HG02763 (cell line): ENCODE data around the gene MFNG.

ENCODE experiments used
- ATAC-seq: cut with Tn5 transposase; IDR thresholded peaks from one replicate; pipeline ENCODE4 v1.9.1; 2021; ENCODE audit warnings: mild to moderate bottlenecking, moderate library complexity; ENCODE audit not compliant: unreplicated experiment

The MFNG gene

GRCh38 chr22:37497062-37497599 is 10.9 kb upstream of the MFNG start:
- no peak for ATAC-seq

GRCh38 chr22:37496651-37497050 is 10.5 kb upstream of the MFNG start:
- ATAC-seq: no peak

DNA sequence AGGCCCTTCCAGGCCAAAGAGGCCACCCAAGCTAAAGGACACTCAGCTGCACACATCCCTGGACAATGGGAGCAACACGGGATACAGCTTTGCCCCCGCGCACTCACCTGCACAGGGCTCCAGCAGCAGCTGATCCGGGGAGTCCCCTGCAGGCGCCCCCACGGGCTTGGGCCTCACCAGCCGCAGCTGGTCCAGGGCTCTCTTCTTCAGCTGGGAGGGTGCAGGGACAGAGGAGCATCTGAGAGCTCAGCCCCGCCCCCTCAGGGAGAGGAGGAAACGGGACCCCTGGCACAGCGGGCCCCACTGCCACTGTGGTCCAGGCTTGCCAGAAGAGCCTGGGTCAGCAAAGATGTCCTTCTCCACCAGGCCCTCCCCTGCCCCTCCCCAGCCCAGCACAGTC is 7.8 kb upstream of the MFNG start:
- ATAC-seq: no peak

- no peak for ATAC-seq
Observed at GRCh38 chr22:37492428-37493344, 6.5 kb upstream of the MFNG start.

GRCh38 chr22:37491559-37492427 is 5.6 kb upstream of the MFNG start:
- no peak for ATAC-seq

GRCh38 chr22:37491106-37491505 is 4.9 kb upstream of the MFNG start:
- no peak for ATAC-seq

- no peak for ATAC-seq
Observed at GRCh38 chr22:37489983-37490382, 3.8 kb upstream of the MFNG start.

DNA sequence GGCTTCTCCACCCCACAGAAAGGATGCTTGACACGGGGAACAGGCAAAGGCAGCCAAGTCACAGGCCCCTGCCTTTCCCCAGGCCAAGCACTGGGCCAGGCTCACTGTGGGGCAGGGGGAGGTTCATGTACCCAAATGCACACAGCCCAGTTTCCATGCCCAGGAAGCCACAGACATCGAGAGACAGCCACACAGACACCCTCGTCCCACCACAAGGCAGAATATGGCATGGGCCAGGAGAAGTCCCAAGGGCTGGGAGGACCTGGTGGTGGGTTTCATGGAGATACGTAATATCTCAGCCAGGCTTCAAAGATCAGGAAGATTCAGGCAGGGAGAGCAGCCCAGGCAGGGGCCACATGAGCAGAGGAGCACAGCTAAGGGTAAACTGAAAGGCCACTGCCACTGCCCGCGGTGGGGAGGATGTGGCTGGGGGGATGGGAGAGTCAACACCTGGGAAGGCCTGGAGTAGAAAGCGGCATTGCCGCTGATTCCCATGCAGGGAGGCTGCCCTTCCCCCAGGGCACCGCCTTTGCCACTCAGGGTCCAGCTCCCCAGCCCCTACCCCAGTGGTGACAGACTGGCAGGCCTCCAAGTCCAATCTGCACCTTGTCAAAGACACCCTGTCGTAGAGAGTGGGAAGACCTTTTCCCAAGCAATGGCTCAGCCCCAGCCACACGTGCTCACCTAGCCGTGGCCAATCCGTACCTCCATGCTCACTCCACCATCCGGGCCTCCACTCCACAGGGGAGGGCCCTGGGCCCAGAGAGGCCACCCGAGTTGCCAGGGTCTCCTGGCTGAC is 2.4 kb upstream of the MFNG start:
- ATAC-seq: no peak

- no peak for ATAC-seq
Observed at GRCh38 chr22:37487571-37487970, 1.4 kb upstream of the MFNG start.

DNA sequence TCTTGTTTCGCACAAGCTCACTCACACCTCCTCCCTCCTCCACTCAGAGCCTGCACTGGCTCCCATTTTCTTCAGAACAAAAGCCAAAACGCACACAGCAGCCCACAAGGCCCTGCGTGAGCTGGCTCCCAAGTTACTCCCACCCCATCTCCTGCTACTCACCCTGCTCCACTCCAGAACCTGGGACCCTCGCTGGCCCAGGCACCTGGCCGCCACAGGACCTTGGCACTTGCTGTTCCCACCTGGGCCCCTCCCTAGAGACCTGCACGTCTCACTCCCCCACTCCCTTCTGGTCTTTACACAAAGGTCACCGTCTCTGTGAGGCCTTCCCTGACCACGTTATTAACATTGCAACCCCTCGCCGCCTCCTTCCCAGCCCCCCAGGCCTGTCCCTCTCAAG is 945 bp upstream of the MFNG start:
- no peak for ATAC-seq

- ATAC-seq: peak; percentile 15
Observed at GRCh38 chr22:37485395-37486223, 575 bp downstream of the MFNG start.

DNA sequence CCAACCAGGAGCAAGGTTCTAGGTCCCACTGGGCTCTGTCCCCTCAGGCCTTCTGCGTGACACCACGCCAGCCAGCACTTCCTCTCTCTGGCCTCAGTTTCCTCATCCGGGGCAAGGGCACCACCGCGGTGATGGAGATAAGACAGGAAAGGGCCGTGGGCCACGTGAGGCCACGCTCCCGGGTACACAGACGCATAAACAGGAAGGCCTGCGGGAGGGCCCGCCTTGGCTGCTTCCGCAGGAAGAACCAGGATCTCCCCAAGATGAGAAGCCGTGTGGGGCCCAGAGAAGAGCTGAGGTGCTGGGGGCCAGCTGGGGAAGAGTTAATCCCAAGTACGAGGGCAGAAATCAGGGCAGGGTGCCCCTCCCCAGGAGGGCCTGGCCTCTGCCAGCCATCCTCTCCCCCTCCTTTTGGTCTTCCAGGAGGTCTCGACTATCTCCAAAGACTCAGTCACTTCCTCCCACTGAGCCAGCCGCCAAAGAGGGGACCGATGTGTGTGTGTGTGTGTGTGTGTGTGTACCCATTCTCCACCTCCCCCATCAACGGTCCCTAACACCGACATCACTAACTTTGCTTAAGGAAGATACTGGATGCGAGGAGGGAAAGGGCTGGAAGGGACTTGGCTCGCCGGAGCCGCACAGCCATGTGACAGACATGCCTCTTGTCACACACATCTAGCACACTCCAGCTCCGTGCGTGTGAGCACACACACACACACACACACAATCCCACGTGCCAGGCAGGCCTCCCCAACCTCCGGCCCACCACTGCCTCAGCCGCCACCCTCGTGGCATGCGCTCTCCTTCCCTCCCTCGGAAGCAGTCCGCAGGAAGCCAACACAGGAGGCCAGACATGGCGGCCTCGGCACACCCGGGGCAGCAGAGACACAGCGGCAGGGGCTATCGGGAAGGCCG is 1.4 kb downstream of the MFNG start:
- ATAC-seq: peak; percentile 35

GRCh38 chr22:37483050-37483449 is 3.1 kb downstream of the MFNG start:
- no peak for ATAC-seq

- ATAC-seq: no peak
Observed at GRCh38 chr22:37482244-37482643, 3.9 kb downstream of the MFNG start.

DNA sequence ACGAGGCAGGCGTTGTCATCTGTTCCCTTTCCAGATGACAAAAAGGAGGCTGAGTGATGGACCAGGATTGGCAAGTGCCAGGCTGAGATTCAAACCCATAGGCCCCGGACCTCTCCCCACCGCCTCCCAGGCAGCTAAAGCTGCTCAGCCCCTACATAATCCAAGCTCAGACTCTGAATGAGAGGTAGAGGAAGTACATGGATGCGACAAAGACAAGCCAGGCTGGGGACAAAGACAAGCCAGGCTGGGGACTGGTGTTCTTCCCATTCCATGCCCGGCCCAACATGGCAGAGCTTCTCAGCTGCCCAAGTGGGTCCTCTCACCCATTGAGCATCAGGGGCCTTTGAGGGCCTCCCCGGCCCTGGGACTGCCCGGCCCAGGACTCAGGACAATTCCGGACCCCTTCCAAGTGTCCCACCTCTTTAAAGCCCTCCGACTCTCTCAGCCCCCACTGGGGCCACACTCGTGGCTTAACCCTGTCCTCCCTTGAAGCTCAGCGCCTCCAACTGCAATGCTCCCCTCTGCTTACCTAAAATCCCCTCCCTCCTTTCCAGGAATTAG is 4.8 kb downstream of the MFNG start:
- ATAC-seq: no peak

DNA sequence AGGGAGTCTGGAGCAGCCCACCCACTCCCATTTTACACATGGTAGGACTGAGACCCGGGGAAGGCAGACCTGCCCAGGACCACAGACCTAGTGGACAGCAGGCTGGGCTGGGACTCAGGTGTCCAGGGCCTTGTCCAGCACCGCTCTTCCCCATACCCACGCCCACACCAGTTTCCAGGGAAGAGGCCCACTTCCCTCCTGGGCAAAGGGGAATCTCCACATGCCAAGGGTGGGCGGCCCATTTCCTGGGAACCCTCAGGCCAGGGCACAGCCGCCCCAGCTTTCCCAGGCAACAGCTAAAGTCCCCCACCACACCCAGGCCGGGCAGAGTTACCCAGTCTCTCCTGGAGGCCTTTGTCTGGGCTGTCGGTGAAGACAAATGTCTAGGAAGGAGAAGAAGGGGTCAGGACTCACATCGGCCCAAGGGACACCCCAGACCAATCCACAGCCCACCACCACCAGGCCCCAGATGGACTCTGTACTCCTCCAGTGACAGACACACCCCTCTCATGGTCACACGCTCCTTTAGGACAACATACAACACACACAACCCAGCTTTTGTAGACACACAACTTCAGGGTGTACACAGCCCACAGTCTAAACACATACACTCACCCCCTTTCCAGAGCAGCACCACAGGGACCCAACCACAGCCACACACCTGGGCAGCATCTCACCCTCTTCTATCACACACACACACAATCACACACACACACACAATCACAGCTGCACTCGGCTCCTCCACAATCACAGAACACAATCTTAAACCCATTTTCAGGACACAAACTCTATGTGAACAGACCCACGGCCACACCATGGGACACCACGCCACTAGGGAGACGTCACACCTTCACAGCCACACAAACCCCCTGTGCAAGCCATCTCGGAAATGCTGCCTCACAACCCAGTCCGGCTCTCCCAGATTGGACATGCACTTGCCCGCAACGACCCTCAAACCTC is 5.5 kb downstream of the MFNG start:
- no peak for ATAC-seq

- no peak for ATAC-seq
Observed at GRCh38 chr22:37479196-37479595, 7.0 kb downstream of the MFNG start.
